ENCODE measurements around the gene SRPK1.

Gene SRPK1

DNA sequence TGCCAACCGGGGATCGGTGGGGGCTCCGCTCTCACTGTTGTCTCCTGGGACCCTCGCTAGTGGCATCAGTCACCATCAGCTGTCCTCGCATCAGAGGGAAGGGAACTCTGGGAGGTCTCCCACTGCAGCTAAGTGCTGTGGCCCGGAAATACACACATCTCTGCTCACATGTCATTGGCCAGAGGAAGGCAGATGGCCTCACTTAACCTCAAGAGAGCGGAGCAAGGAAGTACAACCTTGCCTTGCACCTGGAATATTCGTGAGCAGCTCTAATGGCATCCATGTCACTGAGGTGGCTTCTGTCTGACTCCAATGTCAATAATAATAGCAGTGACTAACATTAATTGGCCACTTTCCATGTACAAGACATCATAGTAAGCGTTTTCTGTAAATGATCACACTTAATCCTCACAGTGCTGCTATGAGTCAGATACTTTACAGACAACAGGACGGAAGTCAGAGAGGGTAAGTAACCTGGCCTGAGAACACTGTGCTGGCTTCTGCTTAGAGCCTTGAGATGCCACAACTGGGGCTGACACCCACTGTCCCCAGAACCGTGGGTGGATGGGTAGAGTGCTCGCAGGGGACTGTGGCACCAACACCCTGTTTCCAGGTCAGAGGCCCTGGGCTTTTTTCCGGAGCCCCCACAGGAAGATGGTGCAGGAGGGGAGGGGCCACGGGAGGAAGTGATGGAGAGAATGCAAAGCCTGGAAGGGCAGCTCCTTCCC is 109.8 kb downstream of the SRPK1 start:
- H3K4me1 ChIP-seq (ENCODE audit: control insufficient read depth in 2 of 2, insufficient read depth in 1 of 2, low read depth in 1 of 2, low read length in 2 of 2): no peaks in the 10 kb centered on the region
- H2BK120ac ChIP-seq (ENCODE audit: low read depth, low read length): no peak overlapping the region
- no peak overlapping the region for H4K8ac ChIP-seq (ENCODE audit: low read depth, low read length)
- no peak overlapping the region for H3K4me3 ChIP-seq (ENCODE audit: low read length in 2 of 2)
- H3K9me3 ChIP-seq (replicated peaks in 1 of 2; ENCODE audit: control insufficient read depth in 2 of 2, insufficient read depth in 1 of 2, low read depth in 1 of 2, low read length in 2 of 2): peaks cover 0 to 3% of the 10 kb centered on the region in 2 donors
- H3K18ac ChIP-seq (ENCODE audit: low read length): peak overlapping the region; percentile 65
- H2AFZ ChIP-seq (ENCODE audit: low read length): peak overlapping the region; percentile 53
- no peaks in the 10 kb centered on the region for H3K36me3 ChIP-seq (replicated peaks in 1 of 2; ENCODE audit: control insufficient read depth in 2 of 2, insufficient read depth in 2 of 2, low read length in 2 of 2)
- no peaks in the 10 kb centered on the region for H3K27me3 ChIP-seq (ENCODE audit: control insufficient read depth in 3 of 3, insufficient read depth in 3 of 3, low read depth in 1 of 3, low read length in 3 of 3)
- H3K4ac ChIP-seq (ENCODE audit: low read length): no peak overlapping the region
- no peak overlapping the region for H3K4me2 ChIP-seq (ENCODE audit: insufficient read depth, low read length, poor library complexity, severe bottlenecking)
- no peak overlapping the region for H2AK5ac ChIP-seq (ENCODE audit: low read depth, low read length)
- no peak overlapping the region for H3K27ac ChIP-seq (replicated peaks; ENCODE audit: low read length)
- H3K9ac ChIP-seq (ENCODE audit: low read depth, low read length, poor library complexity): no peak overlapping the region
- H2BK12ac ChIP-seq (ENCODE audit: low read length): no peak overlapping the region
- no peak overlapping the region for H2BK5ac ChIP-seq (ENCODE audit: low read length)
- H3K79me1 ChIP-seq (ENCODE audit: low read depth, low read length): peaks cover 2% of the 10 kb centered on the region
- no peak overlapping the region for H2BK15ac ChIP-seq (ENCODE audit: low read length)
- H3K14ac ChIP-seq (ENCODE audit: low read length): no peak overlapping the region
- no CpG with 5 or more reads among the region's 14 CpGs for WGBS, 2 donors (ENCODE audit: extremely low coverage in 2 of 2, insufficient read length in 2 of 2, insufficient replicate concordance in 1 of 2)
- H3K23ac ChIP-seq (ENCODE audit: low read depth, low read length, poor library complexity): no peak overlapping the region
- DNase-seq (ENCODE audit: low spot score): no peak
- no peak overlapping the region for H4K91ac ChIP-seq (ENCODE audit: low read depth, low read length, poor library complexity)

DNA sequence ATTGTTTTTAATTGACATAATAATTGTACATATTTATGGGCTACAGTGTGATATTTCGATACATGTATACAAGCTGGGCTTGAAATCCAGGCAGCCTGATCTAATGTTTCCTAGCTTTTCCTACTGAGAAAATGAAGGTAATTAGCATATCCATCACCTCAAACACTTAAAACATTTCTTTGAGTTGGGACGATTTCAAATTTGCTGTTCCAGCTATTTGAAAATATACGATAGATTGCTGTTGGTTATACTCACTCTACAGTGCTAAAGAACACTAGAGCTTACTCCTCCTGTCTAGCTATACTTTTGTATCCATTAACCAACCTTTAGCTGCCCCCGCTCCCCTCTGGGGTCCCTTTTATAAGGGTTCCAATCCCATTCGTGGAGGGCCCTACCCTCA is 111.1 kb downstream of the SRPK1 start:
- Histone ChIP-seq H3K23ac (ENCODE audit: low read depth, low read length, poor library complexity) (no peak overlapping the region), H3K4me1 (ENCODE audit: control insufficient read depth in 2 of 2, insufficient read depth in 1 of 2, low read depth in 1 of 2, low read length in 2 of 2) (peaks cover 0 to 1% of the 10 kb centered on the region in 2 donors), H3K4ac (ENCODE audit: low read length) (no peak overlapping the region), H3K4me3 (ENCODE audit: low read length in 2 of 2) (no peak overlapping the region), H3K27me3 (ENCODE audit: control insufficient read depth in 3 of 3, insufficient read depth in 3 of 3, low read depth in 1 of 3, low read length in 3 of 3) (no peaks in the 10 kb centered on the region), H2BK120ac (ENCODE audit: low read depth, low read length) (no peak overlapping the region), H3K36me3 (replicated peaks in 1 of 2; ENCODE audit: control insufficient read depth in 2 of 2, insufficient read depth in 2 of 2, low read length in 2 of 2) (no peaks in the 10 kb centered on the region), H2AFZ (ENCODE audit: low read length) (no peak overlapping the region), H2BK15ac (ENCODE audit: low read length) (no peak overlapping the region), H2BK12ac (ENCODE audit: low read length) (no peak overlapping the region), H3K27ac (replicated peaks; ENCODE audit: low read length) (no peak overlapping the region), H4K91ac (ENCODE audit: low read depth, low read length, poor library complexity) (no peak overlapping the region), H3K9ac (ENCODE audit: low read depth, low read length, poor library complexity) (no peak overlapping the region), H3K18ac (ENCODE audit: low read length) (no peak overlapping the region), H4K8ac (ENCODE audit: low read depth, low read length) (no peak overlapping the region), H3K4me2 (ENCODE audit: insufficient read depth, low read length, poor library complexity, severe bottlenecking) (no peak overlapping the region), H2AK5ac (ENCODE audit: low read depth, low read length) (no peak overlapping the region), H3K9me3 (replicated peaks in 1 of 2; ENCODE audit: control insufficient read depth in 2 of 2, insufficient read depth in 1 of 2, low read depth in 1 of 2, low read length in 2 of 2) (peaks cover 0 to 3% of the 10 kb centered on the region in 2 donors), H3K79me1 (ENCODE audit: low read depth, low read length) (peaks cover 2% of the 10 kb centered on the region), H3K14ac (ENCODE audit: low read length) (no peak overlapping the region), H2BK5ac (ENCODE audit: low read length) (no peak overlapping the region)
- DNase-seq (ENCODE audit: low spot score): no peak
- no CpG with 5 or more reads among the region's 5 CpGs for WGBS, 2 donors (ENCODE audit: extremely low coverage in 2 of 2, insufficient read length in 2 of 2, insufficient replicate concordance in 1 of 2)

DNA sequence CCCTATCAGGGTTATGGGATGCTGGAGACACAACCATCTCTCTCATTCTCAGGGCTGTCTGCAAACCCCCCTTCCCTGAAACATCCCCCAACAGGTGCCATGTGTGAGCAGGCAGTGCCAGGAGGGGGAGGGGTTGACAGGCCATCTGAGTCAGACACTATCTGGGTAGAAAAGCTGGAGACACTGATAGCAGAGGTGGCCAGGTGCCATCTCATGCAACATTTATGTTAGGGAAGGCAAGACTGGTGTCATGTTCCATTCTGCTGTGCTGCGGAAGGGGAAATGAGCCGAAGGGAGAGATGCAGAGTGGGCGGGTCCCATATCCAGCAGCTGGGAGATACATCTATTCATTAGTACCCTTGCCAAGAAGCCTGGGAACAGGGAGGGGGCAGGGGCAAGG is 112.2 kb downstream of the SRPK1 start:
- no peak for DNase-seq (ENCODE audit: low spot score)
- no CpG with 5 or more reads among the region's 3 CpGs for WGBS, 2 donors (ENCODE audit: extremely low coverage in 2 of 2, insufficient read length in 2 of 2, insufficient replicate concordance in 1 of 2)
- no peaks in the 10 kb centered on the region for H3K36me3 ChIP-seq (replicated peaks in 1 of 2; ENCODE audit: control insufficient read depth in 2 of 2, insufficient read depth in 2 of 2, low read length in 2 of 2)

DNA sequence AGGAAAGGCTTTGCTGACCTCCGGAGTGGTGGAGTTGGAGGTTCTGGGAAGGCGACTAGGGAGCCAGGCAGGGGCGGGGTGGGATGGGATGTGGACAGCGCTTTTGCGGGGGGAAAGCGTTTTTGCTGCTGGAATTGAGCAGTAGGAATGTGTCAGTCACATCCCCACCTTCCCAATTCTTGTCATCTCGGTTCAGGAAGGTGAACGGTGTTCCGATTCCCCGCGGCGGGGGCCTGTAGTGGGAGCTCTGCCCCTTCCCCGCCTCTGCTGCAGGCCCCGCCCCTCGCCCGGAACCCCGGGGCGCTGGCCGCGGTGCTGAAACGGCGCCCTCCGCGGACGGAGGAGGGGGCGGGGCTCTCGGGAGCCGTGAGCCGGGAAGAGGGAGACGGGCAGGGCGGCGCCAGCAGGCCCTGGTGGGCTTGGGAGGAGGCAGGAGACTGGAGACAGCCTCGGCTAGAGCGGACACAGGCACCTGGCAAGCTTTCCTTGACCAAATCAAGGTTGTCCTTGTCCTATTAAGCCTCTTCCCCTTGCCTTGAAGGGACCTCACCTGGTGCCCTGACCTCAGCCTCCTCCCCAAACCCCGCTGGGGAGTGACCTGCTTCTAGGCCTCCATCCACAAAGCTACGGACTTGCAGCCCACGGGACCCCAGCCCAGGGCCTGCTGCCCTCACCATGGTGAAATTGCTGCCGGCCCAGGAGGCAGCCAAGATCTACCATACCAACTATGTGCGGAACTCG is 115.7 kb downstream of the SRPK1 start, which contains the start of gene LHFPL5:
TSS of gene LHFPL5 (plus strand) at position 357 of the 741 bp plus-strand sequence. CDS start at position 676, 319 bp downstream.
- no peak within 1 kb of the TSS for H2BK5ac ChIP-seq (ENCODE audit: low read length)
- H3K27me3 ChIP-seq (ENCODE audit: control insufficient read depth in 3 of 3, insufficient read depth in 3 of 3, low read depth in 1 of 3, low read length in 3 of 3): no peaks in the 10 kb centered on the region
- no peaks in the 10 kb centered on the region for H3K9me3 ChIP-seq (replicated peaks in 1 of 2; ENCODE audit: control insufficient read depth in 2 of 2, insufficient read depth in 1 of 2, low read depth in 1 of 2, low read length in 2 of 2)
- H3K4ac ChIP-seq (ENCODE audit: low read length): no peak within 1 kb of the TSS
- H2BK120ac ChIP-seq (ENCODE audit: low read depth, low read length): no peak within 1 kb of the TSS
- H4K91ac ChIP-seq (ENCODE audit: low read depth, low read length, poor library complexity): no peak within 1 kb of the TSS
- no peaks in the 10 kb centered on the region for H3K36me3 ChIP-seq (replicated peaks in 1 of 2; ENCODE audit: control insufficient read depth in 2 of 2, insufficient read depth in 2 of 2, low read length in 2 of 2)
- peaks cover 0 to 1% of the 10 kb centered on the region in 2 donors for H3K4me1 ChIP-seq (ENCODE audit: control insufficient read depth in 2 of 2, insufficient read depth in 1 of 2, low read depth in 1 of 2, low read length in 2 of 2)
- no peak within 1 kb of the TSS for H3K27ac ChIP-seq (replicated peaks; ENCODE audit: low read length)
- H3K4me3 ChIP-seq (ENCODE audit: low read length in 2 of 2): peak within 1 kb of the TSS; percentile 43 to 76
- H3K14ac ChIP-seq (ENCODE audit: low read length): no peak within 1 kb of the TSS
- peak; percentile 69 for DNase-seq (ENCODE audit: low spot score)
- no CpG with 5 or more reads among the region's 40 CpGs for WGBS, 2 donors (ENCODE audit: extremely low coverage in 2 of 2, insufficient read length in 2 of 2, insufficient replicate concordance in 1 of 2)
- H2AFZ ChIP-seq (ENCODE audit: low read length): peak within 1 kb of the TSS; percentile 88
- no peaks in the 10 kb centered on the region for H3K79me1 ChIP-seq (ENCODE audit: low read depth, low read length)
- no peak within 1 kb of the TSS for H4K8ac ChIP-seq (ENCODE audit: low read depth, low read length)
- no peak within 1 kb of the TSS for H3K9ac ChIP-seq (ENCODE audit: low read depth, low read length, poor library complexity)
- H3K18ac ChIP-seq (ENCODE audit: low read length): no peak within 1 kb of the TSS
- peak within 1 kb of the TSS; percentile 63 for H3K4me2 ChIP-seq (ENCODE audit: insufficient read depth, low read length, poor library complexity, severe bottlenecking)
- no peak within 1 kb of the TSS for H2AK5ac ChIP-seq (ENCODE audit: low read depth, low read length)
- H2BK12ac ChIP-seq (ENCODE audit: low read length): no peak within 1 kb of the TSS
- H3K23ac ChIP-seq (ENCODE audit: low read depth, low read length, poor library complexity): peak within 1 kb of the TSS; percentile 35
- H2BK15ac ChIP-seq (ENCODE audit: low read length): no peak within 1 kb of the TSS

More for the DNA sequence above, 112.2 kb downstream of the SRPK1 start:
- H2BK12ac ChIP-seq (ENCODE audit: low read length): no peak overlapping the region
- H3K9ac ChIP-seq (ENCODE audit: low read depth, low read length, poor library complexity): no peak overlapping the region
- H3K23ac ChIP-seq (ENCODE audit: low read depth, low read length, poor library complexity): no peak overlapping the region
- H4K8ac ChIP-seq (ENCODE audit: low read depth, low read length): no peak overlapping the region
- H2BK15ac ChIP-seq (ENCODE audit: low read length): no peak overlapping the region
- H4K91ac ChIP-seq (ENCODE audit: low read depth, low read length, poor library complexity): no peak overlapping the region
- no peaks in the 10 kb centered on the region for H3K79me1 ChIP-seq (ENCODE audit: low read depth, low read length)
- no peak overlapping the region for H3K27ac ChIP-seq (replicated peaks; ENCODE audit: low read length)
- H2AK5ac ChIP-seq (ENCODE audit: low read depth, low read length): no peak overlapping the region
- H3K4me2 ChIP-seq (ENCODE audit: insufficient read depth, low read length, poor library complexity, severe bottlenecking): no peak overlapping the region
- no peak overlapping the region for H3K18ac ChIP-seq (ENCODE audit: low read length)
- H3K4me1 ChIP-seq (ENCODE audit: control insufficient read depth in 2 of 2, insufficient read depth in 1 of 2, low read depth in 1 of 2, low read length in 2 of 2): peaks cover 0 to 1% of the 10 kb centered on the region in 2 donors
- no peak overlapping the region for H3K4ac ChIP-seq (ENCODE audit: low read length)
- peaks cover 0 to 3% of the 10 kb centered on the region in 2 donors for H3K9me3 ChIP-seq (replicated peaks in 1 of 2; ENCODE audit: control insufficient read depth in 2 of 2, insufficient read depth in 1 of 2, low read depth in 1 of 2, low read length in 2 of 2)
- no peak overlapping the region for H3K4me3 ChIP-seq (ENCODE audit: low read length in 2 of 2)
- H2BK120ac ChIP-seq (ENCODE audit: low read depth, low read length): no peak overlapping the region
- no peak overlapping the region for H2AFZ ChIP-seq (ENCODE audit: low read length)
- H3K14ac ChIP-seq (ENCODE audit: low read length): no peak overlapping the region
- H2BK5ac ChIP-seq (ENCODE audit: low read length): no peak overlapping the region
- no peaks in the 10 kb centered on the region for H3K27me3 ChIP-seq (ENCODE audit: control insufficient read depth in 3 of 3, insufficient read depth in 3 of 3, low read depth in 1 of 3, low read length in 3 of 3)

Measured in neuronal stem cell (in vitro differentiated cells).